DMS 273 (cell line): ENCODE measurements around the gene LIMA1.
"Not testable (repeated sequence)": the region's sequence is repeated elsewhere in the genome, so short reads cannot be mapped to it uniquely, and the experiment has no call there.

Experiments
- DNase-seq: peaks from one replicate; lab custom pipeline; 2025; ENCODE audit not compliant: unreplicated experiment; lab: John Stamatoyannopoulos, UW

Gene LIMA1

GRCh38 chr12:50220363-50220995 is 62.8 kb downstream of the LIMA1 start:
- peak; percentile 36 for DNase-seq

- DNase-seq, result no peak
Measured at GRCh38 chr12:50219544-50219943, 63.8 kb downstream of the LIMA1 start.

GRCh38 chr12:50219001-50219400 is 64.3 kb downstream of the LIMA1 start:
- not testable (repeated sequence) for DNase-seq

GRCh38 chr12:50218386-50218785 is 64.9 kb downstream of the LIMA1 start:
- no peak for DNase-seq

DNA sequence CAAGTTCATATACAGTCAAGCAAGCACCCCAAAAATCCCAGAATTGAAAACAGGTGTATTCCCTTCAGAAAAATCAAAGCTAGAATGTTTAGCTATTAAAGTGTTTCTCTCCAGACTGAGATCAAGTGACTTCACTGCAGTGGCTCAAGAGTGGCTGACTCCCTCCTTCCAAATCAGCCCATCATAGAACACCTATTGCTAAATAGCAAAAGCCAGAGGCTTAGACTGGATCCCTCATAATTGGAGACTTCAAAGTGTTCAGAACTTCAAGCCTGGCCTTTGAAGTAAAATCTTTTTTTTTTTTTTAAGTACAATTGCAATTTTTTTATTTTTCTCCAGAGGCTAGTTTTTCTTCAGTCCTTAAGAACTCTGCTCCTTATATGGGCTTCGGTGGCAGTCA is 66.1 kb downstream of the LIMA1 start:
- DNase-seq, result no peak

- DNase-seq, result no peak
Measured at GRCh38 chr12:50215033-50215432, 68.3 kb downstream of the LIMA1 start.

DNA sequence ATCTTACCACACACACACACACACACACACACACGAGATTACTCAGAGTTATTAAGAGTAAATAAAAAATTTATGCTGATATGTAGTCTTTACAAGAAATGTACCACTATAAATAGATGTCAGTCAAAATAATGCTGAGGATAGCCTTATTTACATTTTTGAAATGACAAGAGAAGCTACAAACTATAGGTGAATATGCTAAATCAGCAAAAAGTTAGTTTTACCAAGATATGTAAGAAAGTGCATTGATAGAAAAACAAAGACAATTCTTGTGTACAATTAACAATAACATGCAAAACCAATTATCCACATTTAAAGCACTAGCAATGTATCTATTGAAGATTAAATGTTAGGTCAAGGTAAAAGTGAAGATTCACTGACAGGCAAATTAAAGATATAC is 69.3 kb downstream of the LIMA1 start:
- no peak for DNase-seq

DNA sequence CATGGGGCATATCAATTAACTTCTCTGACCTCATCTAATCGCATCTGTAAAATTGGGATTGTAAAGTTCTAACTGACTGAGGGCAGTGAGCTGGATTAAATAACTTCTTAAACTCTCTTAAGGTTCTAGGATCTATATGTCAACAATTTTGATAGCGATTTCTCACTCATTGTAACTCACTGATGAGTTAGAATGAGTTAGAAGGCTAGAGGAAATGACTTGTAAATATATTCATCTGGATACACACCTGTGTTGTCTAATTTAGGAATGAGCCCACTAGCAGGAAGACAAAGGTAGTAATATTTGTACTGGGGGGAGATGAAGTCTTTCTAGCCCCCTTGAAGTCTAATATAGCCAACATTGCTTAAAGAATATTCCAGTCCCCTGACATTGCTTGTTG is 69.9 kb downstream of the LIMA1 start:
- no peak for DNase-seq

- no peak for DNase-seq
Measured at GRCh38 chr12:50212071-50212467, 71.3 kb downstream of the LIMA1 start.

DNA sequence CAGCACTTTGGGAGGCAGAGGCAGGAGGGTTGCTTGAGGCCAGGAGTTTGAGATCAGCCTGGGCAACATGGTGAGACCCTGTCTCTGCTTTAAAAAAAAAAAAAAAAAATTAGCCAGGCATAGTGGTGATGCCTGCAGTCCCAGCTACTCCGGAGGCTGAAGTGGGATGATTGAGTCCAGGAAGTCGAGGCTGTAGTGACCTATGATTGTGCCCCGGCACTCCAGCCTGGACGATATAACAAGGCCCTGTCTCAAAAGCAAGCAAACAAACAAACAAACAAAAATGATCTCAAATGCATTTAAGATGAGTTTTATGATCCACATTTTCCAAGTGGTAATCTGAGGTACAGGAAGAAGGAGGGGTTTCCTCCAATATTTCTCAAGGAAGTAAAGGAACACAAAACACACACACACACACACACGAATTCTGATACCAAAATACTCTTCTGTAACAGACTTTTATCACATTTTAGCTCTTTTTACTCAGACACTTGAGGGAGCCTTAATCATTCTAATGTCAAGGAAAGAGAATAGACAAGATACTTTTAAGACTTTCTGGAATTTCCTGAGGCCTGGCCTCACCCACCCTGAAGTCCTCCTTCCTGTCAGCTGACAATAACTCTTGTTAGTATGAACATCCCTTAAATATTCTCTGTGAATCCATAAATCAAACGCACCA is 71.8 kb downstream of the LIMA1 start:
- no peak for DNase-seq

DNA sequence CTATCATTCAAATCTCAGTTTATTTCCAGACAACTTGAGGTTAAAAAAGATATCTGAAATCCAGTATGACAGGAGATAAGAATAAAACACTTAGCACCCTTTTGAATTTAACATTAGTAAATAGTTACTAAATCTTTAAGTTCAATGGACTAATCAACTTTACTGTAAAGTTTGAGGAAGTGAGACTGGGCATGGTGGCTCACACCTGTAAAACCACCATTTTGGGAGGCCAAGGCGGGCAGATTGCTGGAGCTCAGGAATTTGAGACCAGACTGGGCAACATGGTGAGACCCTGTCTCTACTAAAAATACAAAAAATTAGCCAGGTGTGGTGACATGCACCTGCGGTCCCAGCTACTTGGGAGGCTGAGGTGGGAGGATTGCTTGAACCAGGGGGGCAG is 75.9 kb downstream of the LIMA1 start:
- no peak for DNase-seq

- DNase-seq, result no peak
Measured at GRCh38 chr12:50205648-50206047, 77.7 kb downstream of the LIMA1 start.

GRCh38 chr12:50203691-50204090 is 79.6 kb downstream of the LIMA1 start:
- no peak for DNase-seq

- no peak for DNase-seq
Measured at GRCh38 chr12:50201987-50202521, 81.3 kb downstream of the LIMA1 start.

- peak; percentile 75 for DNase-seq
Measured at GRCh38 chr12:50200552-50201273, 82.6 kb downstream of the LIMA1 start.

DNA sequence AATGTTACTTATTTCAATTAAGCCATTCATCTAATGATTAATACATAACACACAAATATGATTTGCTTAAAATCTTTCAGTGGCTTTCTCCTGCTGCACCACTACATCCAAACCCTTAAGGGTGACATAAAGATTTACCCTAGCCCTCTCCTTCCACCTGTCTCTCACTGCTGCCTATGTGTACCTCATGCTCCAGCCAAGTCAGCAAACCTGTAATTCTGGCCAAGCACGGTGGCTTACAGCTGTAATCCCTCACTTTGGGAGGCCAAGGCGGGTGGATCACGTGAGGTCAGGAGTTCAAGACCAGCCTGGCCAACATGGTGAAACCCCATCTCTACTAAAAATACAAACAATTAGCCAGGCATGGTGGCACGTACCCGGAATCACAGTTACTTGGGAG is 84.5 kb downstream of the LIMA1 start:
- DNase-seq, result no peak

DNA sequence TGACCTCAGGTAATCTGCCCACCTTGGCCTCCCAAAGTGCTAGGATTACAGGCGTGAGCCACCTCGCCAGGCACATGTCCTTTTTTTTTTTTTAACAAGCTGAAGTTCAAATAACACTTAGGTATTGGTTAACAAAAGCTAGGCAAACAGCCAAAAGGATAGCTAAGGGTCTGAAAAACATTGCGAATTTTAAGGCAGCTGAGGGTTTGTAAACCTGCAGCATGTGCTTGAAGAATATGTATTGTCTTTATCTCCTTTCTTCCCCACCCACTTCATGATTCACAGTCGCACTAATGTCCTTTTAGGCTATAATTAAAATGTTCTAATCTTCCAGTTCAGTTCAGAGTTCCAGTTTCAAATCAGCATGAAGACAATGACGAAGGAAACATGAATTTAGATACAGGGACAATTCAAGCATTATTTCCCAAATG is 86.0 kb downstream of the LIMA1 start:
- no peak for DNase-seq

DNA sequence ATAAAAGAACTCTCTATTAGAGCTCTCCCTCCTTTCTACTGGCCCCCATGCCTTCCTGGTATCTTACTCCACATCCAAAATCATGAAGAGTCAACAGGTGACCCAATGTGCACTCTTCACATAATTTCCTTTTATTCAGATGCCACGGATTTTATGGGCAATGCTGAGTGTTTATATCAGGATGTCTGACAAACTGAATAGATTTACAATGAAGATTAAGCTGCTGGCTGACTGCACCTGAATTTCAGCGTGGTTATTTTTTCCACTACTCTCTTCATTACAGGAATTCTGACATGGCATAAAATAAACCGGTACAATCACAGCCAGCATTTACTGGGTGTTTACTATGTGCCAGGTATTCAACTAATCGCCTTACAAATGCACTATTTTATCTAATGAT is 86.8 kb downstream of the LIMA1 start:
- DNase-seq, result no peak

DNA sequence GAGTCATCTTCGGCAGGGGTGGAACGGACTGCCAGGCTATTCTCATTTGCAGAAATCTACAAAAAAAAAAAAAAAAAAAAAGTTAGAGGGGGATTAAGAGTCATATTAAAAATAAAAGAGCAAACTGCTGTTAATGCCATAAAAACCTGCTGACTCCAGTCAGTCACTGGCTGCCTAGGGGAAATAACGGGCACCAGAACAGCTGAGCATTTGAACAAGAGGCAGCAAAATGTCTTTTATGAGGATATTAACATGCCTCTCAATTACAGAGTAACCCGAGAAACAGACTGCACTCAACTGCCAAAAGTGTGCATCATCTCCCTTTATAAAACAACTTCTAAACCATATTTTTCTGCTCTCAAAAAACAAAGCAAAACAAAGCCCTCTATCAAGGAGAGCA is 87.5 kb downstream of the LIMA1 start:
- DNase-seq, result peak; percentile 21

DNA sequence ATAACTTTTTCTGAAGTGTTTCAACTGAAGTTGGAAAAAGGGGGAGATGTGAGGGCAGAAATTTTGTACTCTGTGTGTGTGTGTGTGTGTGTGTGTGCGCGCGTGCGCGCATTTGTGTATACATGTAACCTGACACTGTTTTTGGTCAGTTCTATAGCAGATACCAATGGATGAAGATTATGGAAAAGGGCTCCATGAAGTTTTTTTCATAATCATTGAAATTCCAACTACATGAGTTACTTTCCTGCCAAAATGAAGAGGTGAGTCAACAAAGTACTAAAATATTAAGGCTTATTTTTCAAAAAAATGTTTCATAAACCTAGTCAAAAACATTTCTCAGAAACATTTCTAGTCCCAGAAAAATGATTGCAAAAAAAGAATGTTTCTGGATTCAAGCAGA is 90.4 kb downstream of the LIMA1 start:
- DNase-seq, result no peak

DNA sequence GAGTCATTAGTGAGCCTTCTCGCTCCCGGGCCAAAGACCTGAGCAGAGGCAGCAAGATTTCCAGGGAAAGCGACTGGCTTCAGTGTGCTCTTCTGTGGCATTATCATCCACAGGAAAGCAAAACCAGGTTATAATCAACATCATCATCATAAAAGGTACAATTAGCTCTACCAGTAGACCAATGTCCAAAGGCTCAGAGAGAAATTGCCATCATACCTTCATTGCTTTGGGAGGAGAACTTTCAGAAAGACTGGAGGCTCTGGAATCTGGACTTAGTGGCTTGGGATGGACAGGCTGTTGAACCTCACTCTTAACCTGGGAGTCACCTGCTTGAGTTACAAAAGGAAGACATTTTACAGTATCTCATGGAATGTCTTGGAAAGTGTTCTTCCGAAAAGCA is 91.1 kb downstream of the LIMA1 start:
- DNase-seq, result no peak

DNA sequence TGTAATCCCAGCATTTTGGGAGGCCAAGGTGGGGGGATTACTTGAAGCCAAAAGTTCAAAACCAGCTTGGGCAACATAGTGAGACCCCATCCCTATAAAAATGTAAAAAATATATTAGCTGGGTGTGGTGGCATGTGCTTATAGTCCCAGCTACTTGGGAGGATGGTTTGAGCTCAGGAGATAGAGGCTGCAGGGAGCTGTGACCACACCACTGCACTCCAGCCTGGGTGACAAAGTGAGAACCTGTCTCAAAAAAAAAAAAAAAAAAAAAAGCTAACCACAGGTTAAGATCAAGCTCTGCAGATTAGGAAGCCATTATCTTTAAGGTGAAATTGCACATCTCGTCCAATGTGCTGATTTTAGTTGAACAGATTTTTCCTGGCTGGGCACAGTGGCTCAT is 92.5 kb downstream of the LIMA1 start:
- DNase-seq, result no peak
